HG03045 (cell line): ENCODE results near the gene OSBPL2.

ENCODE experiments used
- ATAC-seq: cut with Tn5 transposase; IDR thresholded peaks from one replicate; pipeline ENCODE4 v1.9.1; 2021; ENCODE audit warnings: mild to moderate bottlenecking, moderate library complexity; ENCODE audit not compliant: unreplicated experiment

Gene OSBPL2

DNA sequence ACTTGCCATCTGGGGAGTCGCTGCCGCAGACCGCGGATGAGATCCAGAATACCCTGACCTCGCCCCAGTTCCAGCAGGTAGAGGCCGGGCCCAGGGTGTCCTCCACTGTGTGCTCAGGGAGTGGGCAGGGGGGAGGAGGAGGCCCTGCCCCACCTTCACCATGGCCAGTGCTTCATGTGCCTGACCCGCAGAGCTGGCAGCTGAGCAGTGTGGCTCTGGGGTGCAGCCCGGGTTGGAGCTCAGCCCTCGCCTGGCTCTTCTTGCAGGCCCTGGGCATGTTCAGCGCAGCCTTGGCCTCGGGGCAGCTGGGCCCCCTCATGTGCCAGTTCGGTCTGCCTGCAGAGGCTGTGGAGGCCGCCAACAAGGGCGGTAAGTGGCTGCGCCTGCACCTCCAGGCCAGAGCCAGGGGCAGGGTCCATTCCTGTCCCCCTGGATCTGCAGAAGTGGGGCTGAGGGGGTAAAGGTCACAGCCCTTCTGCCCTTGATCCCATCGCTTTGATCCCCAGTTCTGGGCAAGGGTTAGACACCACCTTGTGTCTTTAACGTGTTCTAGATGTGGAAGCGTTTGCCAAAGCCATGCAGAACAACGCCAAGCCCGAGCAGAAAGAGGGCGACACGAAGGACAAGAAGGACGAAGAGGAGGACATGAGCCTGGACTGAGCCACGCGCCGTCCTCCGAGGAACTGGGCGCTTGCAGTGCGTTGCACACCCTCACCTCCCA, 69.9 kb downstream of the OSBPL2 start:
- no peak for ATAC-seq

DNA sequence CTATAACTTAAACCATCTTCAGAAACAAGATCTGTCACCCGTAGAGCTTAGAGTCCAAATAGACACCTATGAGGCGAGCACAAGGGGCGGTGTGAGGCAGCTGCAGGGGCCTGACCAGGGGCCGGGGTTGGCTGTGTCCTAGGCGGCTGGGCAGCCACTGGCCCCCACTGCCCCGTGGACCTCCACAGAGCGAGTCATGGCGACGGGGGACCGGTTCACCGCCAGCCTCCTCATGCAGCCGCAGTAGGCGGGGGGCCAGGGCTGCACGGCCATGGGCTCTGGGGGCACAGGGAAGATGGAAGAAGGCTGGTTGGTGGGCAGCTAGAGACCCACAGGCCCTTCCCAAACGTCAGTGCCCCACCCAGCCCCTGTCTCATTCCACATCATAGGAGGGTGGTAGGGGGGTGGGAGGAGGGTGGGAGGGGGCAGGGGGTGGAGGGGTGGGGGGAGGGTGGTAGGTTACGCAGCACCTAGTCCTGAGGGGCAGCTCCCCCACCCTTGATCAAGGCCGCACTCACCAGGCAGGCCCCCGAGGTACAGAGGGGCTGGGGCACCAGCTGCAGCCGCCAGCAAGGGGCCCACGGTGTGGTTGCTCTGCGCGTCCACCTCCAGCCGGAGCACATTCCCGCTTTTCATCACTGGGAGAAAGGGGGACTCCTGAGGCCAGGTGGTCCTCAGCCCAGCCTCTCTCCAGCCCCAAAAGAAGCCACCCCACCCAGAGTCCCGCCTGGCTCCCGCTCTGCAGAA, 71.0 kb downstream of the OSBPL2 start:
- ATAC-seq: no peak

DNA sequence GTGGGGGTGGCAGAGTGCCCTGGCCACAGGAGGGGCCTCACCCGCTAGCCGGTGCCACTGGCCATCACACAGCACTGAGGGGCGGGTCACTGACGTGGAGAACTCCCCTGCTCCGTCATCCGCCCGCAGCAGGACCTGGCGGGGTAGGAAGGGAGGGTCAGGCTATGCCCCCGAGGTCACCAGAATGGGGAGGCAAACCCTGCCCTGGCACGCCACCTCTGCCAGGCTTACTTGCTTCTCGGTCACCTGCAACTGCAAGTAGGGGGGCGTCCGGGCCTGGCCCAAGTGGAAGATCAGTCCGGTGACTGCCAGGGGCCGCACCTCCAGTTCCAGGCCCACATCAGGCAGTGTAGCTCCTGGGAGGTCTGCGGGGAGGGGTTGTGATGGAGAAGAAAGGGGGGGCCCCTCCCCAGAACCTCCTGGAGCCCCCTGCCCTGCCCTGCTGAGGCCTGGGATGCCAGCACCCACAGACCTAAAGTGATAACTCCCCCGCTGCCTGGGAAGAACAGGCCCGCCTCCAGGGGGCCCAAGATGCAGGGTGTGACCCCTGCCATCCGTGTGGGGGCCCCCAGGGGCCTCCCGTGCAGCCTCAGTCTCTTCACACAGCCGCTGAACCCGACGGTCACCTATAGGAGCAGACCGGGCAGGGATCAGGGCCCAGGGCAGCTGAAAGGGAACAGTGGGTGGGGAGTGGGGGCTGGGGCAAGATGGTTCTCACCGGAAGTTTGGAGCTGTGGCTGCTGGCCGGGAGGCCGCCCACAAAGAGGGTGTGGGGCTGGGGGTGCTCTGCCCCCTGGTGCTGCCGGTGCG, 71.8 kb downstream of the OSBPL2 start:
- no peak for ATAC-seq

DNA sequence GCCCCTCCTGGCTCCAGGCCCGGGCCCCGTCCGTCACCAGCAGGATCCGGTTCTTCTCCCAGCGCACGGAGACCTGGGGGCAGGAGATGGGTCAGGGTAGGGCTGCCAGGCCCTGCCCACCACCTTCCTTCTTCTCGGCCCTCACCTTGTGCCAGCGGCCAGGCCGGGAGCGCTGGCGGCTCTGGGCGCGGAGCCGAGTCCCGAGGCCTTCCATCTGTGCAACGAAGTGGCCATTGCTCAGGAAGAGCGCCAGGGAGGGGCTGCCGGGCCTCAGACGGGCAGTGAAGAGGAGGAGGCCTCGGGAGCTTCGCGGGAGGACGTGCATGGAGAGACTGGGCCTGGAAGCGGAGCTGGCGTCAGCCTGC, 72.4 kb downstream of the OSBPL2 start:
- no peak for ATAC-seq

DNA sequence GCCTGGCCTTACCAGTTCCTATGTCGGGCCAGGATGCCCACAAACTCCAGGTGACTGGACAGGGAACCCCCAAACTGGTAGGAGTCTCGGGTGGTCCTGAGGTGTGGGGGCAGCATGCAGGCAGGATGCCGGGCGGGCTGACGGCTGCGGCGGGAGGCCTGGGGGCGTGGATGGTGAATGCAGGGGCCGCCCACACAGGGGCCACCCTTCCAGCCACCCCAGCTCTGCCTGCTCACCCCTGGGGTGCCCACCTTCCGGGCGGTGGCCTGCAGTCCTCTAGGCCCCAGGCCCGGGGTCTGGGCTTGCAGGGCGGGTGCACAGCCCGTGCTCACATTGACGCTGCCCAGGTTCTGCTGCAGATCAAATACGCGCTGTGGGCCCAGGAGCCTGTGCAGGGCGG, 72.8 kb downstream of the OSBPL2 start:
- no peak for ATAC-seq

DNA sequence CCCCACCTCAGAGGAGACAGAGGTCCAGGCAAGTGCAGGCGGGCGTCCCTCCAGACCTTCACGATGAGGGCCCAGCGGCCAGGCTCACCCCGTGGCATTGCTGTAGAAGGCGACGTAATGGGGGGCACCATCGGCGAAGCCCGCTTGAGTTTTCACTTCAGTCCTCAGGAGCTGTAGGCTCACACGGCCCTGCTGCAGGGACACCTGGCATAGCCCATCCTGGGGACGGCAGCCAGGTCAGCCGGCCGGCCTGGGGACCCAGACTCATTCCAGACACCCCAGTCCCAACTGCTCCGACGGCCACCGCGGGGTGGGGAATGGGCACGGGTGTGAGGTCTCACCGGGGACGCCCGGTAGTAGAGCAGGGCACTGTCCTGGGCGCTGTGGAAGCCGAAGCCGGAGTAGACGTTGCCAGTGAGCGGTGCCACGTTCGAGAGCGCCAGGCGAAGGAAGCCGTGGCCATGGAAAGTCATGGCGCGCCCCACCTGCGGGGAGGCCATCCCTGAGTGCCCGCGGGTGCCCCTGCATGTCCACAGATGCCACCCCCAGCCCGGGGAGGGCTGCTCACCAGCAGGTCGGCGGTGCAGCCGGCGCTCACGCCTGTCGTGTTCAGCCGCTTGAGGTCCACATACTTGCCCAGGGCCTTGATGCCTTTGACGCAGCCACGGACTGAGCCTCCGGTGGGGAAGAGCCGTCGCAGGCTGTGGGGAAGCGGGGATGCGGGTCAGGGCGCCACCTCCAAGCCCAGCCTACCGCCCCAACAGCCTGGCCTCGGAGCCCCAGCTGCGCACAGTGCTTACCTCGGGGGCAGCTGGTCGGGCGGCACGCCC, 73.7 kb downstream of the OSBPL2 start:
- ATAC-seq: no peak

DNA sequence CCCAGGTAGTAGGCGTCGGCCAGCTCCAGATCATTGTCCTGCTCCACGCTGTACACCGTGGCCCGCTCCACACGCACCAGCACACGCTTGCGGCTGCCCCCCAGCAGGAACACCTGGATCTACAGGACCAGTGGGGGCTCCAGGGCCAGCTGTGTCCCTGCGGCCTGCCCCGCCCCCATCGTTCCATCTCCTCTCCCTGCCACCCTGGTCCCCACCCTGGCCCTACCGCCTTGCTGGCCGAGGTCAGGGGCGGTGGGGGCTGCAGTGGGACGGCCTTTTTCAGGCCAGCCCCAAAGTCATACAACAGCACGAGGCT, 74.3 kb downstream of the OSBPL2 start:
- ATAC-seq: no peak

DNA sequence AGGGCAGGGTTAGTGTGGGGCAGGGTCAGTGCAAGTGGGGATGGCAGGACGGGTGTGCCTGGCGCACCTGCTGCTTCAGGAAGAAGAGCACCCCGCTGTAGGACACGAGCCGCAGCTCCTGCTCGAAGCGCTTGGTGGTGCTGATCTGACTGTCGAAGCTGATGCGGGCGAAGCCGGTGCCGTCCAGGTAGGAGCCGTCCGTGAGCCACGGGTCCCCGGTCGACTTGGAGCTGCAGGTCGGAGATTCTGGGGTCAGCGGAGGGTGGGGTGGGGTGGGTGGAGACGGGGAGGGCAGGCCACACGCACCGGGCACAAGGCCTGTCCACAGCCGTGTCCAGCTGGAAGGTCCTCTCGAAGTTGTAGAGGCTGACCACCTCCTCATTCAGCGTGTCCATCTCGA, 74.7 kb downstream of the OSBPL2 start:
- ATAC-seq: no peak

DNA sequence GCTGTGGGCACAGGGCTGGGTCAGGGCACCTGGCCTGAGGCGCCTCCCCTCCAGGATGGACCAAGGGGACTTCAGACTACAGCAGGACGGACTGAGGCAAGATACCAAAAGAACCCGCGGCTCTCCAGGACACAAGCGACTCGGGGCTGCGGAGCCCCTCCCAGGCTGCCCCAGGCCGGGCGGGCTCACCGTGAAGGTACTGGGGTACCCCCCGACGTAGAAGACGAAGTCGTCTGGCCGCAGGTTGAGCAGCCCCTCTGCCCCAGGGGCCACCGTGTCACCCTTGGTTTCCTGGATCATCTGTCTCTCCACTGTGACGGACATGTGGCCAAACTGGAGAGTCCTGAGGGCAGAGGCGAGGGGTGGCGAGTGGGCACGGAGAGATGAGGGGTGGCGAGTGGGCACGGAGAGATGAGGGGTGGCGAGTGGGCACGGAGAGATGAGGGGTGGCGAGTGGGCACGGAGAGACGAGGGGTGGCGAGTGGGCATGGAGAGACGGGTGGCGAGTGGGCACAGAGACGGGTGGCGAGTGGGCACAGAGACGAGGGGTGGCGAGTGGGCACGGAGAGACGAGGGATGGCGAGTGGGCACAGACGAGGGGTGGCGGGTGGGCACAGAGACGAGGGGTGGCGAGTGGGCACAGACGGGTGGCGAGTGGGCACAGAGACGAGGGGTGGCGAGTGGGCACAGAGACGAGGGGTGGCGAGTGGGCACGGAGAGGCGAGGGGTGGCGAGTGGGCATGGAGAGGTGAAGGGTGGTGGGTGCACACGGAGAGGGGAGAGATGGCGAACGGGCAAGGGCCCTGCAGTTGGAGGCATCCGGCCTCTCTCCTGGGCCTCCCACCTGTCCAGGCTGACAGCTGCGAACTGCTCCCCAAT, 75.4 kb downstream of the OSBPL2 start:
- no peak for ATAC-seq

DNA sequence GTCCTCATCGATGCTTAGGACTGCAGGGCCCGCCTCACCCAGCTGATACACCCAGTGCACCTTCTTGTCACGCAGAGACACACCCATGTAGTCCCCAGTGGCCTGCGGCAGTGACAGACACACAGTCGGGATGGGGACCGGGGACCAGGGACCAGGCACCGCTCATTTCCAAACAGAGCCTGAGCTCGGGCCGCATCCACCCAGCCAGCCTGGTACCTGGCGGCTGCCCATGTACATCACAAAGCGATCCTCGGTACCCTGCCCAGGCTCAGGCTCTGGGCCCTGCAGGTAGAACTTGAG, 76.0 kb downstream of the OSBPL2 start:
- ATAC-seq: no peak

DNA sequence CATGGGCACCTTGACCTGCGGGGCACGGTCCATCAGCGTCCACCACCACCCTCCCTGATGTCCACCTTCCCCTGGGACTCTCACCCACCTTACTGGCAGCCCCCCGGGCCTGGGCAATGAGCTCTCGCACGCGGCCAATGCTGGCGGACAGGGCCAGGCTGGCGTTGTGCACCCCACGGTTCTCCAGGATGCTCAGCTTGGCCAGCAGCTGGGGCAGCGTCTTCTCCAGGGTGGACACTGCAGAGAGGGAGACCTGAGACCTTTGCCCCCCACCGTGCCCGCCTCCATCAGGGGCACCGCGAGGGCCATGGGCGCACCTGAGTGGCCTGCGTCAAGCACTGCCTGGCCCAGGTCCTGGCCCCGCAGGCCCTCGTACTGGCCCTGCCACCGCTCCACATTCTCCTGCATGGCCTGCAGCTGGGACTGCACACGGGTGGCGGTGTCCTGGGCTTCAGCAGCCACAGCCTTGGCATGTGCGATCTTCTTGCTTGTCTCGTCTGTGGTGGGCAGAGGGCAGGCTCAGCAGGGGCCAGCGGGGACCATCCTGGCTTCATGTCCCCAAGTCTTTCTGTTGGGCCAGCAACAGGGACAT, 76.5 kb downstream of the OSBPL2 start:
- ATAC-seq: no peak

DNA sequence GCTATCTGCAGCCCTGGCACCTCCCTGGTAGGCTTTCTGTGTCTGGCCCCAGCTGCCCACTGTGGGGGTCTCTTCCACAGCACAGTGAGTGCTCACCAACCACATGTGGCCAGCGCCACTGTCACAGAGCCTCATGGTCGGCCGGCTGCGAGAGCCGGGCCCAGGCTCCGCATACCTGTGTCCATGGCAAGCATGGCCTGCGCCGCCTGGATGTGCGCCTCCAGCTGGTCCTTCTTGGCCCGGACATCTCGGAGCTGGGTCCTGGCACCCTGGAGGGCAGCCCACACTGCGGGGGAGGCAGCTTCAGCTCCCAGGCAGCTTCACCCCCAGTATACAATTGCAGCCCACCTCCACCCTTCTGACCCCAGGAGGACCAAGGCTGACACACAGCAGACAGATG, 77.5 kb downstream of the OSBPL2 start:
- ATAC-seq: no peak

DNA sequence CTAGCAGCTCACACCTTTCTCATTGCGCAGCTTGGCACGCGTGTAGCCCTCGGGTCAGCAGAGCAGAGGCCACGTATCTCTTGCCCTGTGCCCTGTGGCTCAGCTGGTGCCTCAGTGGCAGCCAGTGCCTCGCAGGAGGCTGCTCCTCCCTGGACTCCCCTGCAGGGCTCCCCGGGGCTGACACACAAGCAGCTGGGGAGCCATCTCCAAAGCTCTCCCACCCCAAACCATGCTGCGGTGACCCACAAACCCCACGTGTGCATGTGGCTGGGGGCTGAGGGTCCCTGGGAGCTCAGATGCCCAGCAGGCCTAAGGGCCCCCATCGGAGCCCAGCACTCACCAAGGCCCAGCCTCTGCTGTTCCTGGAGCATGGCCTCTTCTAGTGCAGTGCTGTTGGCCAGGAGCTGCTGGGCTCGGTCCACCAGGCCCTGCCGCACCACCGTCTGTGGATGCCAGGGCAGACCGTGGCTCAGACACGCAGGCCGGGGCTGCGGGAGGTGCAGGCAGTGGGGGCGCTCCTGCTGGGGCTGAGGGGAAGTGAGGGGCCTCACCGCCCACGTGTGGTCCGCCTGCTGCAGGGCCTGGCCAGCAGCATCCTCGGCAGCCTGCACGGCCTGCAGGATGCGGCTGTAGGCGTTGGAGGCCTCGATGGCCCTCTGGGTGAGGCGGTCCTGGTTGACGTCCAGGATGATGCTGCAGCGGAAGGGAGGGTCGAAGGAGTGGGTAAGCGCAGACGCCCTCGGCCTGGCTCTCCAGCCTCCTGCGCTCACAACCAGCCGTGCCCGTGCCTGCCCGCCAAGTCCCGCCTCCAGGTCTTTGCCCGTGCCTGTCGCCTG, 78.2 kb downstream of the OSBPL2 start:
- no peak for ATAC-seq

DNA sequence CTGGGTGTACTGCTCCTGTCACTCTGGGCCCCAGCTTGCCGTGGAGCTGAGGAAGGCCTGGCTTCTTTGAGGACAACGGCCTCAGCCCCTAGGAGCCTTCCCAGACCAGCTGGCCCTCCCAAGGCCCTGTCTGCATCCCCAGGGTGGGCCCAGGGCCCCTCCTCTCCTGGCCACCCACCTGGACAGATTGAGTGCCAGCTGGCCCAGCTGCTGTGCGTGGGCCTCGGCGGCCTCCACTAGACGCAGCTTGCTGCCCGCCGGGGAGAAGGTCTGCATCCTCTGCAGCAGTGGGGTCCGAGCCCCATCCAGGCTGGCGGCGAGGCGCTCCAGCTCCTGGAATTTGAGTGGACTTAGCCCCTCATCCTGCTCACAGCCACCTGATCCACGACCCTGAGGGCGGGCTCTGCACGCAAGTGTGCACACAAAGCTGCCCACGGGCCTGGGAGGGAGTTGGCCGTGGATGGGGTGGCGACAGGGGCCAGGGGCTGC, 78.9 kb downstream of the OSBPL2 start:
- no peak for ATAC-seq

DNA sequence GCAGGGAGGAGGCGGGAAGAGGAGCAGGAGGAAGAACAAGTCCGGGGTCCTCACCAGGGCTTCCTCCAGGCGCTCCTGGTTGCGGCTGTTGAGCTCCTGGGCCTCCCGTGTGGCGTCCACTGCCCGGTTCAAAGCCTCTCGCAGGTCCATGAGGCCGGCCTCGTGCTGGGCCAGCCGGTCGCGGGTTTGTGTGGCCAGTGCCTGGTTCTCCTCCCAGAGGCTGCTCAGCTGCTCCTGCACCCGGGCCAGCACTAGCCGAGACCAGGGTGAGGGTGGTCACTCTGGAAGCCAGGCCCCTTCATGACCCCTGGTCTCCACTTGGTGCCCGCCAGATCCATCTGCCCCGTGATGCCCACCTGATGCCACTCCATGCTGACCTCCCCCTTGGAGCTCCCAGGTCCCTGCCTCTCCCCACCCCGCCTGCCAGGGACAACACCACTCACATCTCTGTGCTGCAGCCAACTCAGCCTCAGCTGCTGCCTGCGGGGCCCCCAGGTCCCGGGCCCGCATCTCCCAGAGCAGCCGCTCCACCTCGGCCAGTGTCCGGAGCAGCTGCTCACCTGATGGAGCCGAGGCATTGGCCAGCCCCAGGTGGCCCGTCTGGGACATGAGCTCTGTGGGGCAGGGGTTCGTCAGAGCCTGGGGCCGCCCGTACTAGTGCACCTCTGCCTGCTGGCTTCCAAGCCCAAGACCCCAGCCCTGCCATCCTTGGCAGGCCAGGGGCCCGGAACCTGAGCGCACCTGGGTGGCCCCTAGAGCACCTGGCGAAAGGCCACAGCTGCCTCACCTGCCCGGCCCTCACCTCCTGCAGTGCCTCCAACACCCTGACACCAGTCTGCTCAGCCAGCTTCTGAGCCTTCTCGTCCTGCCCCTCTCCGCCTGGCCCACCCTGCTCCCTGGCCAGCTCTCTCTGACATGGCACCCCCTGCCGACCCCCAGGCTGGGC, 80.4 kb downstream of the OSBPL2 start:
- ATAC-seq: no peak

DNA sequence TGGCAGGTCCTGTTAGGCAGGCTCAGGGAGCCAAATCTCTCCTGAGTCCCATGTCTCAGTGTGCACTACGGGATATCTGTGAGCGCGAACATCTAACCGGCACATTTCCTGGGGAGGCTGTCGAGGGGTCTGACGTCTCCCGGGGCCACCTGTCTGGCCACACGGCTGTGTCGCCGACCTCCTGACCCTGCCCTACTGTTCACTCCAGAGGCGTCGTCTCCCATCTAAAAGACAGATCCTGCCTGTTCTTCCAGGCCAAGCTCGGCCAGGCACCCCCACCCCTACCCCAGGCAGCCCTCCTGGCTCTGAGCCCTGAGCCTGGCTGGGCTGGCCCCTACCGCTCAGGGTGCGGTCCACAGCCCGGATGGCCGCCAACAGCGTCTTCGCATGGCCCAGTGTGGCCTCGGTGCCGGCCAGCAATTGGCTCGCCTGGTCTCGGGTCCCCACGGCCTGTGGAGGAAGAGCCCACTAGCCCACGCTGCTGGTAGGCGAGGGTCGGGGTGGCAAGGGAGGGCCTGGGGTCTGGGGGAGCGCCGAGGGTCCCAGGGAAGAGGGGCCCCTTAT, 81.1 kb downstream of the OSBPL2 start:
- no peak for ATAC-seq

DNA sequence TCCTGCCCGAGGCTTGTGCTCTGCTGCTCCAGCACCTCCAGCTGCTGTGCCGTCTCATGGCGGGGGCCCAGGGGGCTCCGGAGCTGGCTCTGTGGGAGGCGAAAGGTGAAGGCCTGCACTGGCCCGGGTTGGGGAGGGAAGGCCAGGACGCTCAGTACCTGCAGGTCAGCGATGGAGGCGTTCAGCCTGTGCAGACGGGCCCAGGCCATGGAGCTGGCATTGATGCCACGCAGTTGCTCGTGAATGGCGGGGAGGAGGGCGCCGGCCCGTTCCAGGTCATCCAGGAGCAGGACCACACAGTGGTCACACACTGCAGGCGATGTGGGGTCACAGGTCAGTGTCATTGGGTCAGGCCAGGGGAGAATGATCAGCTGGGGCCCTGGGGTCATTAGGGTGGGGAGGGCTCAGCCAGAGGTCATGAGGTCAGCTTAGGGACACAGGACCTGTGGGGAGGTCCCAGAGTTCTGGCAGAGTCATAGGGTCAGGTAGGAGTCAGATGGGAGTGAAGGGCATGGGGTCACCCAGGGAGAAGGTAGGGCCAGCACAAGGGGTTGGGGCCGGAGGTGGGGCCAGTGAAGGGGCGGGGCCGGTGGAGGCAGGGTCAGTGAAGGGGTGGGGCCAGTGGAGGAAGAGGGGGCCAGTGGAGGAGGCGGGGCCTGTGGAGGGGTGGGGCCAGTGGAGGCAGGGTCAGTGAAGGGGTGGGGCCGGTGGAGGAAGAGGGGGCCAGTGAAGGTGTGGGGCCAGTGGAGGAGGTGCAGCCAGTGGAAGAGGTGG, 82.4 kb downstream of the OSBPL2 start:
- ATAC-seq: no peak
